Muscle of leg (tissue), 11 donors: Measurements from ENCODE around the gene PACSIN1. TPM values are rescaled to one million over a fixed set of nuclear protein-coding genes. Genes with fewer than 3 reads are reported as not detected.

Source experiments
- DNase-seq: peaks from one replicate; pipeline ENCODE4 v3.0.0; 2013
- H3K27ac ChIP-seq: one replicate; pipeline ENCODE4 v1.5.1; 2013; ENCODE audit warnings: mild to moderate bottlenecking, low read length, control low read depth
- H3K27me3 ChIP-seq: one replicate; pipeline ENCODE4 v1.6.1; 2013; ENCODE audit warnings: low read length; ENCODE audit not compliant: control insufficient read depth, insufficient read depth
- H3K36me3 ChIP-seq: one replicate; pipeline ENCODE4 v1.6.1; 2013; ENCODE audit warnings: low read length; ENCODE audit not compliant: control insufficient read depth, insufficient read depth
- H3K4me1 ChIP-seq: one replicate; pipeline ENCODE4 v1.6.1; 2013; ENCODE audit warnings: low read length; ENCODE audit not compliant: control insufficient read depth, insufficient read depth
- H3K4me3 ChIP-seq: one replicate; pipeline ENCODE4 v1.5.1; 2013; ENCODE audit warnings: low read length, control low read depth
- H3K9me3 ChIP-seq: replicated peaks from 2 replicates; pipeline ENCODE4 v1.6.1; 2013; ENCODE audit warnings: low read depth, low read length; ENCODE audit not compliant: control insufficient read depth
- WGBS: methylation state at CpG from one replicate; pipeline ENCODE4 v1.1.5; 2013; ENCODE audit warnings: missing lambda C conversion rate; ENCODE audit not compliant: insufficient coverage; 5-methylcytosine and 5-hydroxymethylcytosine counted together
- polyA plus RNA-seq, 8 donors: library from polyadenylated mRNA; unstranded; fragments of 120-200 nt; gene quantifications; one replicate each; pipeline versions ENCODE4 v1.2.1 to v1.2.3, GENCODE V29; 2013; ENCODE audit warnings: inconsistent platforms in 1 of 8, low replicate concordance in 1 of 8; ENCODE audit not compliant: insufficient read length in 8 of 8, insufficient read depth in 1 of 8
- total RNA-seq: library from RNA; stranded (reverse); fragments of 120-200 nt; gene quantifications from one replicate; pipeline ENCODE4 v1.2.4, GENCODE V29; 2013

PACSIN1 gene
- total and polyA plus RNA-seq, 9 donors: 0.27 to 3.0 (median 1.5) TPM

GRCh38 chr6:34514112-34514511 is 48.2 kb downstream of the PACSIN1 start:
- WGBS: 88% methylated on average over 7 of the region's 8 CpGs
- DNase-seq: no peak
- Histone ChIP-seq H3K9me3 (no peaks in the 10 kb centered on the region), H3K4me1 (peaks cover 7% of the 10 kb centered on the region), H3K4me3 (no peak overlapping the region), H3K36me3 (no peaks in the 10 kb centered on the region), H3K27ac (no peak overlapping the region), H3K27me3 (peaks cover 21% of the 10 kb centered on the region)

- Histone ChIP-seq H3K36me3 (no peaks in the 10 kb centered on the region), H3K27me3 (peaks cover 21% of the 10 kb centered on the region), H3K4me3 (no peak overlapping the region), H3K4me1 (peaks cover 7% of the 10 kb centered on the region), H3K9me3 (no peaks in the 10 kb centered on the region), H3K27ac (no peak overlapping the region)
- DNase-seq: peak; percentile 92
- 17% methylated on average over 22 of the region's 34 CpGs for WGBS
These were observed 49.0 kb downstream of the PACSIN1 start for GRCh38 chr6:34514593-34515472.

- Histone ChIP-seq H3K9me3 (no peaks in the 10 kb centered on the region), H3K27ac (no peak overlapping the region), H3K36me3 (no peaks in the 10 kb centered on the region), H3K4me3 (no peak overlapping the region), H3K4me1 (peaks cover 7% of the 10 kb centered on the region), H3K27me3 (peaks cover 21% of the 10 kb centered on the region)
- 52% methylated on average over 9 of the region's 13 CpGs for WGBS
- no peak for DNase-seq
These were observed 49.9 kb downstream of the PACSIN1 start for GRCh38 chr6:34515473-34516387.

- WGBS: 74% methylated on average over 17 of the region's 22 CpGs
- Histone ChIP-seq H3K4me1 (peaks cover 7% of the 10 kb centered on the region), H3K27ac (no peak overlapping the region), H3K36me3 (no peaks in the 10 kb centered on the region), H3K4me3 (no peak overlapping the region), H3K27me3 (peaks cover 21% of the 10 kb centered on the region), H3K9me3 (no peaks in the 10 kb centered on the region)
- no peak for DNase-seq
These were observed 50.8 kb downstream of the PACSIN1 start for GRCh38 chr6:34516391-34517324.

GRCh38 chr6:34517461-34517881 is 51.6 kb downstream of the PACSIN1 start:
- peaks cover 21% of the 10 kb centered on the region for H3K27me3 ChIP-seq
- WGBS: 93% methylated on average over 3 of the region's 4 CpGs
- H3K4me1 ChIP-seq: peaks cover 7% of the 10 kb centered on the region
- DNase-seq: no peak
- H3K36me3 ChIP-seq: no peaks in the 10 kb centered on the region
- H3K27ac ChIP-seq: no peak overlapping the region
- no peak overlapping the region for H3K4me3 ChIP-seq
- no peaks in the 10 kb centered on the region for H3K9me3 ChIP-seq

- Histone ChIP-seq H3K36me3 (no peaks in the 10 kb centered on the region), H3K27me3 (peaks cover 21% of the 10 kb centered on the region), H3K9me3 (no peaks in the 10 kb centered on the region), H3K27ac (no peak overlapping the region), H3K4me1 (peaks cover 7% of the 10 kb centered on the region), H3K4me3 (no peak overlapping the region)
- WGBS: 81% methylated on average over 8 of the region's 8 CpGs
- no peak for DNase-seq
These were observed 52.1 kb downstream of the PACSIN1 start for GRCh38 chr6:34517966-34518365.

- DNase-seq: no peak
These were observed 52.9 kb downstream of the PACSIN1 start for GRCh38 chr6:34518669-34519365.

GRCh38 chr6:34519971-34520644 is 54.2 kb downstream of the PACSIN1 start:
- H3K27me3 ChIP-seq: peaks cover 9% of the 10 kb centered on the region
- WGBS: 81% methylated on average over 8 of the region's 8 CpGs
- no peak for DNase-seq

More at GRCh38 chr6:34518669-34519365, 52.9 kb downstream of the PACSIN1 start:
- Histone ChIP-seq H3K9me3 (no peaks in the 10 kb centered on the region), H3K36me3 (no peaks in the 10 kb centered on the region), H3K4me1 (peaks cover 7% of the 10 kb centered on the region), H3K27ac (no peak overlapping the region), H3K4me3 (no peak overlapping the region), H3K27me3 (peaks cover 21% of the 10 kb centered on the region)
- 78% methylated on average over 2 of the region's 4 CpGs for WGBS

More at GRCh38 chr6:34519971-34520644, 54.2 kb downstream of the PACSIN1 start:
- H3K4me1 ChIP-seq: peaks cover 2% of the 10 kb centered on the region
- no peak overlapping the region for H3K27ac ChIP-seq
- H3K36me3 ChIP-seq: no peaks in the 10 kb centered on the region
- no peaks in the 10 kb centered on the region for H3K9me3 ChIP-seq
- H3K4me3 ChIP-seq: no peak overlapping the region
